ENCODE results near the gene TMEM132C.

TMEM132C gene

GRCh38 chr12:128388461-128389000, 121.6 kb downstream of the TMEM132C start:
- TF ChIP-seq OVOL3 (tag by site-specific recombination; IDR thresholded peaks at IDR 0.05) (no peak), GLI2 (tag by site-specific recombination; IDR thresholded peaks at IDR 0.05; ENCODE audit: borderline replicate concordance, low read depth) (no peak)
- ChIA-PET CTCF (interaction anchor here (0.7 to 3.1 kb wide), 2 partner anchors 10 to 129 kb away, joined by 3 to 21 read pairs; no protein-coding TSS in a partner anchor), POLR2A (no interaction called here)

DNA sequence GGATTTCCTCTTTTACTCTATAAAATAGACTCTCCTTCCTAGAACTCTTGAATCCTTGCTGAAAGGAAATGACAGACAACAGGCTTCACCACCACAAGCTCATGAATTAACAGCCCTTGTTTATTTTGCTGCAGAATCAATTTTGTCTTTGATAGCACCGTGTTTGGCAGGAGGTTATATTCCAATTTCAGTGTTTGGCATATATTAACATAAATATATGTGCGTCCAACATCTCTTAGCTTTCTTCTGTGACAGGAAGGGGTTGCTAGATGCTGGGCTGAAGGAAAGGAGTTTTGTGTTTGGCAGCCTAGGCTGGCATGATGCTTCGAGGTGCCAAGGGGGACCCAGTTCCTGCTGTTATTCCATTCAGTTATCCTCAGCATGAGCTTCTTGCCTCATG, 126.4 kb downstream of the TMEM132C start:
- Histone ChIP-seq H3K36me3 (ENCODE audit: control insufficient read depth in 2 of 2, insufficient read depth in 1 of 2, low read length in 2 of 2) (no peaks in the 10 kb centered on the region), H3K9me3 (ENCODE audit: control insufficient read depth, insufficient read depth, low read depth, low read length) (no peaks in the 10 kb centered on the region), H3K4me1 (ENCODE audit: control insufficient read depth, insufficient read depth, low read length) (no peaks in the 10 kb centered on the region), H3K27ac (ENCODE audit: extremely low read depth, low read depth, low read length) (no peak overlapping the region), H3K4me3 (ENCODE audit: low read depth, low read length) (no peak overlapping the region)
- POLR2A ChIA-PET, result no interaction called here
- CTCF ChIA-PET, result no interaction called here
- TF ChIP-seq SP7 (tag by site-specific recombination; IDR thresholded peaks at IDR 0.05), result no peak
- no peak for TF ChIP-seq ZNF530 (tag by site-specific recombination; IDR thresholded peaks at IDR 0.05; ENCODE audit: low read depth)
- no peak for TF ChIP-seq ZNF23 (tag by site-specific recombination; IDR thresholded peaks at IDR 0.05; ENCODE audit: borderline replicate concordance)
- TF ChIP-seq, protein P1, sequence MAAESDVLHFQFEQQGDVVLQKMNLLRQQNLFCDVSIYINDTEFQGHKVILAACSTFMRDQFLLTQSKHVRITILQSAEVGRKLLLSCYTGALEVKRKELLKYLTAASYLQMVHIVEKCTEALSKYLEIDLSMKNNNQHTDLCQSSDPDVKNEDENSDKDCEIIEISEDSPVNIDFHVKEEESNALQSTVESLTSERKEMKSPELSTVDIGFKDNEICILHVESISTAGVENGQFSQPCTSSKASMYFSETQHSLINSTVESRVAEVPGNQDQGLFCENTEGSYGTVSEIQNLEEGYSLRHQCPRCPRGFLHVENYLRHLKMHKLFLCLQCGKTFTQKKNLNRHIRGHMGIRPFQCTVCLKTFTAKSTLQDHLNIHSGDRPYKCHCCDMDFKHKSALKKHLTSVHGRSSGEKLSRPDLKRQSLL (tag by site-specific recombination; IDR thresholded peaks at IDR 0.05), result no peak
- no peak for TF ChIP-seq ZNF777 (tag by site-specific recombination; IDR thresholded peaks at IDR 0.05; ENCODE audit: borderline replicate concordance)
- no peak for TF ChIP-seq ZNF157 (tag by site-specific recombination; IDR thresholded peaks at IDR 0.05)
- TF ChIP-seq PRDM6 (tag by site-specific recombination; IDR thresholded peaks at IDR 0.05), result no peak
- TF ChIP-seq, protein P2, sequence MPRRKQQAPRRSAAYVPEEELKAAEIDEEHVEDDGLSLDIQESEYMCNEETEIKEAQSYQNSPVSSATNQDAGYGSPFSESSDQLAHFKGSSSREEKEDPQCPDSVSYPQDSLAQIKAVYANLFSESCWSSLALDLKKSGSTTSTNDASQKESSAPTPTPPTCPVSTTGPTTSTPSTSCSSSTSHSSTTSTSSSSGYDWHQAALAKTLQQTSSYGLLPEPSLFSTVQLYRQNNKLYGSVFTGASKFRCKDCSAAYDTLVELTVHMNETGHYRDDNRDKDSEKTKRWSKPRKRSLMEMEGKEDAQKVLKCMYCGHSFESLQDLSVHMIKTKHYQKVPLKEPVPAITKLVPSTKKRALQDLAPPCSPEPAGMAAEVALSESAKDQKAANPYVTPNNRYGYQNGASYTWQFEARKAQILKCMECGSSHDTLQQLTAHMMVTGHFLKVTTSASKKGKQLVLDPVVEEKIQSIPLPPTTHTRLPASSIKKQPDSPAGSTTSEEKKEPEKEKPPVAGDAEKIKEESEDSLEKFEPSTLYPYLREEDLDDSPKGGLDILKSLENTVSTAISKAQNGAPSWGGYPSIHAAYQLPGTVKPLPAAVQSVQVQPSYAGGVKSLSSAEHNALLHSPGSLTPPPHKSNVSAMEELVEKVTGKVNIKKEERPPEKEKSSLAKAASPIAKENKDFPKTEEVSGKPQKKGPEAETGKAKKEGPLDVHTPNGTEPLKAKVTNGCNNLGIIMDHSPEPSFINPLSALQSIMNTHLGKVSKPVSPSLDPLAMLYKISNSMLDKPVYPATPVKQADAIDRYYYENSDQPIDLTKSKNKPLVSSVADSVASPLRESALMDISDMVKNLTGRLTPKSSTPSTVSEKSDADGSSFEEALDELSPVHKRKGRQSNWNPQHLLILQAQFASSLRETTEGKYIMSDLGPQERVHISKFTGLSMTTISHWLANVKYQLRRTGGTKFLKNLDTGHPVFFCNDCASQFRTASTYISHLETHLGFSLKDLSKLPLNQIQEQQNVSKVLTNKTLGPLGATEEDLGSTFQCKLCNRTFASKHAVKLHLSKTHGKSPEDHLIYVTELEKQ (tag by site-specific recombination; IDR thresholded peaks at IDR 0.05; ENCODE audit: borderline replicate concordance), result no peak

More at GRCh38 chr12:128388461-128389000, 121.6 kb downstream of the TMEM132C start:
- Histone ChIP-seq H3K27ac (ENCODE audit: extremely low read depth, low read depth, low read length) (no peak overlapping the region), H3K4me1 (ENCODE audit: control insufficient read depth, insufficient read depth, low read length) (no peaks in the 10 kb centered on the region), H3K4me3 (ENCODE audit: low read depth, low read length) (no peak overlapping the region), H3K9me3 (ENCODE audit: control insufficient read depth, insufficient read depth, low read depth, low read length) (no peaks in the 10 kb centered on the region), H3K36me3 (ENCODE audit: control insufficient read depth in 2 of 2, insufficient read depth in 1 of 2, low read length in 2 of 2) (no peaks in the 10 kb centered on the region)

- no peak overlapping the region for H3K27ac ChIP-seq (ENCODE audit: extremely low read depth, low read depth, low read length)
- ChIA-PET POLR2A (no interaction called here), CTCF (no interaction called here)
- no peak overlapping the region for H3K4me3 ChIP-seq (ENCODE audit: low read depth, low read length)
- H3K36me3 ChIP-seq (ENCODE audit: control insufficient read depth in 2 of 2, insufficient read depth in 1 of 2, low read length in 2 of 2), result no peaks in the 10 kb centered on the region
- no peaks in the 10 kb centered on the region for H3K9me3 ChIP-seq (ENCODE audit: control insufficient read depth, insufficient read depth, low read depth, low read length)
- H3K4me1 ChIP-seq (ENCODE audit: control insufficient read depth, insufficient read depth, low read length), result no peaks in the 10 kb centered on the region
- TF ChIP-seq ZNF488 (tag by site-specific recombination; IDR thresholded peaks at IDR 0.05) (no peak), EGR2 (tag by site-specific recombination; IDR thresholded peaks at IDR 0.05; ENCODE audit: low read depth) (no peak), KLF16 (tag by site-specific recombination; IDR thresholded peaks at IDR 0.05) (no peak), ZSCAN18 (tag by site-specific recombination; IDR thresholded peaks at IDR 0.05) (no peak), ZBTB1 (tag by site-specific recombination; IDR thresholded peaks at IDR 0.05) (no peak), ZNF600 (tag by site-specific recombination; IDR thresholded peaks at IDR 0.05) (no peak)
- TF ChIP-seq, protein P3, sequence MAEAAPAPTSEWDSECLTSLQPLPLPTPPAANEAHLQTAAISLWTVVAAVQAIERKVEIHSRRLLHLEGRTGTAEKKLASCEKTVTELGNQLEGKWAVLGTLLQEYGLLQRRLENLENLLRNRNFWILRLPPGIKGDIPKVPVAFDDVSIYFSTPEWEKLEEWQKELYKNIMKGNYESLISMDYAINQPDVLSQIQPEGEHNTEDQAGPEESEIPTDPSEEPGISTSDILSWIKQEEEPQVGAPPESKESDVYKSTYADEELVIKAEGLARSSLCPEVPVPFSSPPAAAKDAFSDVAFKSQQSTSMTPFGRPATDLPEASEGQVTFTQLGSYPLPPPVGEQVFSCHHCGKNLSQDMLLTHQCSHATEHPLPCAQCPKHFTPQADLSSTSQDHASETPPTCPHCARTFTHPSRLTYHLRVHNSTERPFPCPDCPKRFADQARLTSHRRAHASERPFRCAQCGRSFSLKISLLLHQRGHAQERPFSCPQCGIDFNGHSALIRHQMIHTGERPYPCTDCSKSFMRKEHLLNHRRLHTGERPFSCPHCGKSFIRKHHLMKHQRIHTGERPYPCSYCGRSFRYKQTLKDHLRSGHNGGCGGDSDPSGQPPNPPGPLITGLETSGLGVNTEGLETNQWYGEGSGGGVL (tag by site-specific recombination; IDR thresholded peaks at IDR 0.05), result no peak
- TF ChIP-seq, protein P4, sequence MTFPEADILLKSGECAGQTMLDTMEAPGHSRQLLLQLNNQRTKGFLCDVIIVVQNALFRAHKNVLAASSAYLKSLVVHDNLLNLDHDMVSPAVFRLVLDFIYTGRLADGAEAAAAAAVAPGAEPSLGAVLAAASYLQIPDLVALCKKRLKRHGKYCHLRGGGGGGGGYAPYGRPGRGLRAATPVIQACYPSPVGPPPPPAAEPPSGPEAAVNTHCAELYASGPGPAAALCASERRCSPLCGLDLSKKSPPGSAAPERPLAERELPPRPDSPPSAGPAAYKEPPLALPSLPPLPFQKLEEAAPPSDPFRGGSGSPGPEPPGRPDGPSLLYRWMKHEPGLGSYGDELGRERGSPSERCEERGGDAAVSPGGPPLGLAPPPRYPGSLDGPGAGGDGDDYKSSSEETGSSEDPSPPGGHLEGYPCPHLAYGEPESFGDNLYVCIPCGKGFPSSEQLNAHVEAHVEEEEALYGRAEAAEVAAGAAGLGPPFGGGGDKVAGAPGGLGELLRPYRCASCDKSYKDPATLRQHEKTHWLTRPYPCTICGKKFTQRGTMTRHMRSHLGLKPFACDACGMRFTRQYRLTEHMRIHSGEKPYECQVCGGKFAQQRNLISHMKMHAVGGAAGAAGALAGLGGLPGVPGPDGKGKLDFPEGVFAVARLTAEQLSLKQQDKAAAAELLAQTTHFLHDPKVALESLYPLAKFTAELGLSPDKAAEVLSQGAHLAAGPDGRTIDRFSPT (tag by site-specific recombination; IDR thresholded peaks at IDR 0.05), result no peak
These were observed 127.2 kb downstream of the TMEM132C start for GRCh38 chr12:128394137-128394536.

All from HEK293 (cell line).